ENCODE measurements around the gene PCED1B. TPM values are rescaled to one million over a fixed set of nuclear protein-coding genes. Genes with fewer than 3 reads are reported as not detected.

Gene PCED1B
- total RNA-seq, 1 donor from 2014 or later = 0.91 TPM

DNA sequence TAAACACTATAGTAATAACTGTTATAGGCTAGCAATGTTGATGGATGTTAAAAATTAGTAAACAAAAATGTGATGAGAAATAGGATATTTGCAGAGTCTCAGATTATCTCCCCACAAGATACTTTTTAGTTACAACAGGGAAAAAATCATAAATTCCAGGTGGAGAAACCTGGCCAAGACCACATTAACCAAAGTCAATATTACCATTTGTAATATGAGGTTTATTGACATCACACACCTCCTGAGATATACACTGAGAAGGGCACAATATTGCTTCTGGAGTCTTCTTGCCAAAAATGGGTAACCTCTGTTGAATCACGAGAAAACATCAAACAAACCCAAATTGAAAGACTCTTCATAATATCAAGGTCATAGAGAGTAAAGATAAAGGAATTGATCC is 72.7 kb downstream of the PCED1B start:
- H3K27ac Mint-ChIP-seq = no peak overlapping the region
- H3K4me3 Mint-ChIP-seq (ENCODE audit: low read depth) = no peak overlapping the region
- H3K9me3 Mint-ChIP-seq (ENCODE audit: low read depth) = peaks cover 5% of the 10 kb centered on the region
- peaks cover 8% of the 10 kb centered on the region for H3K4me1 Mint-ChIP-seq (ENCODE audit: low read depth)
- H3K27me3 Mint-ChIP-seq = no peaks in the 10 kb centered on the region
- no peaks in the 10 kb centered on the region for H3K36me3 Mint-ChIP-seq (ENCODE audit: insufficient read depth)
- no peak for DNase-seq (ENCODE audit: low spot score, unreplicated experiment)
- TF ChIP-seq, protein P1, sequence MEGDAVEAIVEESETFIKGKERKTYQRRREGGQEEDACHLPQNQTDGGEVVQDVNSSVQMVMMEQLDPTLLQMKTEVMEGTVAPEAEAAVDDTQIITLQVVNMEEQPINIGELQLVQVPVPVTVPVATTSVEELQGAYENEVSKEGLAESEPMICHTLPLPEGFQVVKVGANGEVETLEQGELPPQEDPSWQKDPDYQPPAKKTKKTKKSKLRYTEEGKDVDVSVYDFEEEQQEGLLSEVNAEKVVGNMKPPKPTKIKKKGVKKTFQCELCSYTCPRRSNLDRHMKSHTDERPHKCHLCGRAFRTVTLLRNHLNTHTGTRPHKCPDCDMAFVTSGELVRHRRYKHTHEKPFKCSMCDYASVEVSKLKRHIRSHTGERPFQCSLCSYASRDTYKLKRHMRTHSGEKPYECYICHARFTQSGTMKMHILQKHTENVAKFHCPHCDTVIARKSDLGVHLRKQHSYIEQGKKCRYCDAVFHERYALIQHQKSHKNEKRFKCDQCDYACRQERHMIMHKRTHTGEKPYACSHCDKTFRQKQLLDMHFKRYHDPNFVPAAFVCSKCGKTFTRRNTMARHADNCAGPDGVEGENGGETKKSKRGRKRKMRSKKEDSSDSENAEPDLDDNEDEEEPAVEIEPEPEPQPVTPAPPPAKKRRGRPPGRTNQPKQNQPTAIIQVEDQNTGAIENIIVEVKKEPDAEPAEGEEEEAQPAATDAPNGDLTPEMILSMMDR (IDR thresholded peaks at IDR 0.05; ENCODE audit: unreplicated experiment) = no peak

DNA sequence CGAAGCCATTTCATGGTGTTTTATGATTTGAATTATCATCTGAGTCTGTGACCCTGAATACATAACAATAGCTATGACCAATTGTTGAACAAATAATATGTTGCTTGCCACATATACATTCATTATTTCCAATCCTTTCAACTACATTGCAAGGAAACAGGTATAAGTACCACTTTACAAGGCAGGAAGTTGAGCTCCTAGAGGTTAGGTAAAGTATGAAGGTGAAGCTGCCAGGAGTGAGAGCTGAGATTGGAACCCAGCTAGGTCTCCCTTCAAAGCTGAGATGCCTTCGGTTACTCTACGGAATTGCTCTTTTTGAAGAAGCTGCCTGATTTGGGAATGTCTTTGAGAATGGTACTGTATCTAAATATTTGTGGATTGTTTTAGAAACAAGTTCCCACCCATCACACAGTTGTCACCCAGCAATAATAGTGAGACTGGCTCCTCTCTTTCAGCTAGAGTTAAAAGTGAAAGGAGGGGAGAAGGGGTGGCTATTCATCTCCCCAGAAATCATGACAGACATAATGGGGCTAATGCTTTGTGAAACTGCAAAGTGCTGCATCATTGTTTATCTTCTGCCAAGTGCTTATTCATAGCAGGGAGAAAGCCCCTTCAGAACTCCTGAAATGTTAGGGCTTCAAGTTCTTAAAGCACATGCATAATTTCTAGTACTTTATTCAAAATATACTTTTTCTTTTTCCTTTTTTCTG is 76.2 kb downstream of the PCED1B start:
- Mint-ChIP-seq H3K36me3 (ENCODE audit: insufficient read depth) (no peaks in the 10 kb centered on the region), H3K27ac (no peak overlapping the region), H3K27me3 (no peaks in the 10 kb centered on the region), H3K4me1 (ENCODE audit: low read depth) (peaks cover 8% of the 10 kb centered on the region), H3K9me3 (ENCODE audit: low read depth) (peaks cover 15% of the 10 kb centered on the region), H3K4me3 (ENCODE audit: low read depth) (no peak overlapping the region)
- TF ChIP-seq, protein P1 (IDR thresholded peaks at IDR 0.05; ENCODE audit: unreplicated experiment) = no peak
- no peak for DNase-seq (ENCODE audit: low spot score, unreplicated experiment)

DNA sequence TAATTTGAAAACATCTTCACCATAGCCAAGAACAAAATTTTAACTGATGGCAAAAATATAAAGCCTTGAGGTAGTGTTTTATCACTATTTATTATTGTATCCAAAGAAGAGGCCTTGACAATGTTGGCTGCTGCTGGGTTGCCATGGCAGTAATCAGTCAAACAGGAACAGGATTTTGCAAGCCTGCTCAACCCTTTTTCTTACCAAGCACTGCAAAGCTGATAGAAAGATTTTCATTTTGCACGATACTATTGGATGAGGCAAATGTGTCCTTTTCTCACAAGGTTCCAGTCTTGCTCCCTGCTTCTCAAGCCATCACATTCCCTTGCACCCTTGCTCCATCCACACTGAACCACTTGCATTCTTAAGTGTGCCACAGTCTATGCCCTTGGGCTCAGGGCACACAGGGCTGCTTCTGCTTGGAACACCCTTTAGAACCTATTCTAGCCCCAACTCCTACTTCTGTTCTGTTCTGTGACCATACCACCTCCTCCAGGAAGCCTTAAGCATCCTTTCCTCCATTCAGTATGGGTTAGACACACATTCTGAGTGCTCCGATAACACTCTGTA is 76.8 kb downstream of the PCED1B start:
- no peak for DNase-seq (ENCODE audit: low spot score, unreplicated experiment)
- Mint-ChIP-seq H3K4me3 (ENCODE audit: low read depth) (no peak overlapping the region), H3K9me3 (ENCODE audit: low read depth) (peaks cover 15% of the 10 kb centered on the region), H3K27me3 (no peaks in the 10 kb centered on the region), H3K36me3 (ENCODE audit: insufficient read depth) (no peaks in the 10 kb centered on the region), H3K27ac (peak overlapping the region; percentile 4), H3K4me1 (ENCODE audit: low read depth) (peaks cover 8% of the 10 kb centered on the region)
- TF ChIP-seq, protein P1 (IDR thresholded peaks at IDR 0.05; ENCODE audit: unreplicated experiment) = no peak

DNA sequence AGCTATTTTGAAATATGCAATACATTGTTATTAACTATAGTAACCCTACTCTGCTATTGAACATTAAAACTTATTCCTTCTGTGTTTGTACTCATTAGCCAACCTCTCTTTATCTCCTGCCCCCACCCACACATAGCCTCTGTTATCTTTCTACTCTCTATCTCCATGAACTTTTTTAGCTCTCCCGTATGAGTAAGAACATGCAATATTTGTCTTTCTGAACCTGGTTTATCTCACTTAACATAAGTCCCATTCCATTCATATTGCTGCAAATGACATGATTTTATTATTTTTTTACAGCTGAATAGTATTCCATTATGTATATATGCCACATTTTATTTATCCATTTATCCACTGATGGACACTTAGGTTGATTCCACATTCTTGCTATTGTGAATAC is 79.4 kb downstream of the PCED1B start:
- DNase-seq (ENCODE audit: low spot score, unreplicated experiment) = no peak

DNA sequence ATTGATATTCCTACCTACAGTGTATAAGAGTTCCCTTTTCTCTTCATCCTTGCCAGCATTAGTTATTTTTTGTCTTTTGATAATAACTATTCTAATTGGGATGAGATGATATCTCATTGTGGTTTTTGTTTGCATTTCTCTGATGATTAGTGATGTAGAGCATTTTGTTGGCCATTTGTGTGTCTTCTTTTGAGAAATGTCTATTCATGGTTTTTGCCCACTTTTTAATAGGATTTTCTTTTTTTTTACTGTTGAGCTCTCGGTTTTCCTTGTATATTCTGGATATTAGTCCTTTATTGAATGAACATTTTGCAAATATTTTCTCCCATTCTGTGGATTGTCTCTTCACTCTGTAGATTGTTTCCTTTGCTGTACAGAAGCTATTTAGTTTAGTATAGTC is 79.9 kb downstream of the PCED1B start:
- H3K4me1 Mint-ChIP-seq (ENCODE audit: low read depth) = peaks cover 17% of the 10 kb centered on the region
- no peaks in the 10 kb centered on the region for H3K36me3 Mint-ChIP-seq (ENCODE audit: insufficient read depth)
- TF ChIP-seq, protein P1 (IDR thresholded peaks at IDR 0.05; ENCODE audit: unreplicated experiment) = no peak
- H3K27me3 Mint-ChIP-seq = no peaks in the 10 kb centered on the region
- no peak for DNase-seq (ENCODE audit: low spot score, unreplicated experiment)
- H3K27ac Mint-ChIP-seq = no peak overlapping the region
- peaks cover 22% of the 10 kb centered on the region for H3K9me3 Mint-ChIP-seq (ENCODE audit: low read depth)
- no peak overlapping the region for H3K4me3 Mint-ChIP-seq (ENCODE audit: low read depth)

More for the DNA sequence above, 79.4 kb downstream of the PCED1B start:
- no peaks in the 10 kb centered on the region for H3K36me3 Mint-ChIP-seq (ENCODE audit: insufficient read depth)
- H3K27ac Mint-ChIP-seq = no peak overlapping the region
- H3K9me3 Mint-ChIP-seq (ENCODE audit: low read depth) = peaks cover 22% of the 10 kb centered on the region
- H3K4me3 Mint-ChIP-seq (ENCODE audit: low read depth) = no peak overlapping the region
- TF ChIP-seq, protein P1 (IDR thresholded peaks at IDR 0.05; ENCODE audit: unreplicated experiment) = no peak
- H3K4me1 Mint-ChIP-seq (ENCODE audit: low read depth) = peaks cover 11% of the 10 kb centered on the region
- H3K27me3 Mint-ChIP-seq = no peaks in the 10 kb centered on the region
